KG1 (cell line): ENCODE measurements around the gene SH3RF3.

Source experiments
- DNase-seq: peaks from one replicate; lab custom pipeline; 2025; lab: John Stamatoyannopoulos, UW

Gene SH3RF3

DNA sequence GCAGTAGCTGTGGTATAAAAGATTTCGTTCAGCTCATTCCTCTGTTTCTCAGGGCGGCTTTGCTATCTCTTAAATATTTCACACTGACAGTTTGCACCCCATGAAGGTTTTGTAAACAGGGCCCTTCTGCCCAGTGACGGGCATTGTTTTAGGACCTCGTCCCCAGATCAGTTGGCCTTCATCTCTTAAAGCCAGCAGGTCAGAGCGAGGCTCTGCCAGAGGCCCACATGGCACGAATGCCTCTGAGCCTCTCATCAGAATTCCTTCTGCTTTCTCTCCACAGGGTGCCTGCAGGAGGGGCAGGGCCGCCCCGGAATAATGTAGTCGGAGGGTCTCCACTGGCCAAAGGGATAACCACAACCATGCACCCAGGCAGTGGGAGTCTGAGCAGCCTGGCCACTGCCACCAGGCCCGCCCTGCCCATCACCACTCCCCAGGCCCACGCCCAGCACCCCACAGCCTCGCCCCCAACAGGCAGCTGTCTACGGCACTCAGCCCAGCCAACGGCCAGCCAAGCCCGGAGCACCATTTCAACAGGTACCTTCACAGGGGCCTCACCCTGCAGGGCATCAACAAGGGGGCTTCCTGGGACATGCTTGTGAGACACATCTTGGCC lies 307.7 kb downstream of the SH3RF3 start:
- no peak for DNase-seq

- no peak for DNase-seq
These were observed 308.5 kb downstream of the SH3RF3 start for GRCh38 chr2:109437325-109438090.

GRCh38 chr2:109438146-109438545 lies 309.1 kb downstream of the SH3RF3 start:
- no peak for DNase-seq

DNA sequence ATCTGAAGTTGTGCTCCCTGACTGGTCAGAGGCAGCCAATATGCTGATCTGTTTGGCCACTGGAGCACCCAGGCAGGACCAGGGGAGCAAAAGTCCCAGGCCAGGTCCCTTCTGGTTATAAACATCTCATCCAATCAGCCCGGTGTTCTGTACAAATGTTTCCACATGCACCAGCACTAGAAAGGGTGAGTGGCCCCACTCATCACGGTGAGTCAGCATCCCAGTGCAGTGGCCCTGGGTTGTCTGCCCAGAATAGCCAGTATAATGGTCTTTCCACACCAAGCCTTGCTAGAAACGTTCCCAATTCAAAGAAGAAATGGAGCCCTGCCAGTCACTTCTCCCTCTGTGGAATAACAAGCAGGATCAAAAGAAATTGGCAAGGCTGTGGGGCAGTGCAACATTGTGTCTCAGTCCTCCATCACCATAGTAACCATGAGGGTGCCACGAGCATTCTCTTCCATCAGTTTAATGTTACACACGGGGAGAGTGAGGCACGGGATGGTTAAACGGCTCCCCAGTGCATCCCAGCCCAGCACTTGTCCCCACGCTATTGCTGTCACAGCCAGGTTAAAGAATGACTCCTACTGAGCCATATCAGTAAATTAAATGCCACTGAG lies 309.9 kb downstream of the SH3RF3 start:
- DNase-seq, result no peak

GRCh38 chr2:109439390-109439786 lies 310.4 kb downstream of the SH3RF3 start:
- no peak for DNase-seq

DNA sequence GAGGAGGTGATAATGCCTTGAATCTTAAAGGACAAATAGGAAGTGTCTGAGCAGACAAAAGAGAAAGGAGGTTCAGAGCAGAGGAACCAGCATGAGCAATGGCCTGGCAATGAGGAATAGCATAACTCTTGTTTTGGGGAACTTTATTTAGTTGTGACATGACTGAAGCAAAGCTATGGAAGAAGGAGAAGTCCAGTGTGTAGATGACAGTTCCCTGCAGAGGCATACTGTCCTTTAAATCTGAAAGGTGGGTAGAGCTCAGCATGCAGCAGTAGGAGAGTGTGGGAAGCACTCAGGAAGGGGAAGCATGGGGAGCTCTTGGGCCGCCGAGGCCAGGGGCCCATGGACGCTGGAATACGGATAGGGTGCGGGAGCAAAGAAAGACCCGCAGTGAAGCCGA lies 311.0 kb downstream of the SH3RF3 start:
- no peak for DNase-seq

DNA sequence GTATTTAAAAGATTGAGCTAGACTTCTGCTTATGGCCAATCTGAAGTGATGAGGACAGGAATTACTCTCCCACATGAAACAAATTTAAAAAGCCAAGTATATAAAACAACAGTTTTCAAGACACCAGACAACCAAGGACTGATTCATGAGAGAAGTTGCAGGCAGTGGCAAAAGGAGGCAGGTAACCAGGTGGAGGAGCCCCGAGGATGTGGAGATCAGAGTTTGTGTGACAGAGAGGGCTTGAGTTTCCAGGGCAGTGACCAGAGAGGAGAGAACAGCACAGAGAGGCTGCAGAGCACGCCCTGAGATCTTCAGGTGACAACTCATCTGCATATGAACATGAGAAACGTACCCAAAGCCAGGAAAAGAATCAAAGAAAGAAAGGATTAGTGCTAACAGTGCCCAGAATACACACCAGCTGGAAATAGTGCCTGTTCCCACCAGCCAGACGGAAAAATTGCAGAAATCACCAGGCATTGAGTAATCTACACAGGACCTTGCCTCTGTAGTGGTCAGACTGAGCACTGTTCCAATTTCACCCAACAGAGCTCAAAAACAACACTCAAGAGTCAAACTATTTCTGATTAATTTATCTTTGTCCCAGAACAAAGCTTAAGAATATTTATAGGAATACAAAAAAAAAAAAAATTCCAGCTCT lies 311.6 kb downstream of the SH3RF3 start:
- no peak for DNase-seq

DNA sequence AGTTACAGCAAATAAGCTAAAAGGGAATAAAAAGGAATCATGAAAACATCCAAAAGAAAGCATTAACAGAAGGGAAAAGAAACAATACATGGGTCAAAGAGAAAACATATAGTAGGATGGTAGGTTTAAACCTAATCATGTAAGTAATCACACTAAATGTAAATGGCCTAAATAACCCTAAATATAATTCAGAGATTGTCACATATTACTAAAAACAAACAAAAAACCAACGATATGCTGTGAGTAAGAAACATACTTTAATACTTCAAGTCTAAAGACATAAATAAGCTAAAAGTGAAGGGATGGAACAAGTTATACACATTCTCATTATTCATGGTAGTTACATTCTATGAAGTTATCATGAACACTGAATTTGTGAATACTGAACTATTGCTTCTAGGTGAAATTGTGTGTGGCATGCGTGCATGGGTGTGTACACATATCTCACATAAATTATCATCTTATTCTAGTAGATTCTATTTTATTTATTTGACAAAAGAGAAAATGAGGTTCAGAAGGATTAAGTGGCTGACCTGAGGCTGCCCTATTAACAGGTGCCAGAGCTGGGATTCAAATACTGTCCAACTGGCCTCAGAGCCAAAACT lies 313.8 kb downstream of the SH3RF3 start:
- no peak for DNase-seq

- no peak for DNase-seq
These were observed 315.9 kb downstream of the SH3RF3 start for GRCh38 chr2:109444916-109445315.

- no peak for DNase-seq
These were observed 317.5 kb downstream of the SH3RF3 start for GRCh38 chr2:109446278-109447131.

- DNase-seq, result no peak
These were observed 318.3 kb downstream of the SH3RF3 start for GRCh38 chr2:109447251-109447661.

DNA sequence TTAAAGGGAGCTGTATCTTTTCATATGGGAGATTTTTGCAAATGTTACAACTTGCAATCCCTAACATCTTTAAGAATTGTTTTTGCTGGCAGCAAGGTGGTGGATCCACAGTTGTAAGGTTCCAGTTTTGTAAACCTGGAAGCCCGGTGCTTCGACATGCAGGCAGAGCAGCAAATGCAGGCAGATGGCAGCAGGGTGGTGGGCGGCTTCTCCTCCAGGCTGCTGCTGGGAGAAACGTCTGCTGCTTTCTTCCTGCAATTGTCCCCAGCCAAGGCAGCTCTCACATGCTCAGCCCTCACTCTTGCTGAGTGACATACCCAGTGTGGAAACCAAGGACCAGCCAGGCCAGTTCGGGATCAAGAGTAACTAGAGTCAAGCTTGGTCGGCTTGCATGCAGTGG lies 318.8 kb downstream of the SH3RF3 start:
- no peak for DNase-seq

DNA sequence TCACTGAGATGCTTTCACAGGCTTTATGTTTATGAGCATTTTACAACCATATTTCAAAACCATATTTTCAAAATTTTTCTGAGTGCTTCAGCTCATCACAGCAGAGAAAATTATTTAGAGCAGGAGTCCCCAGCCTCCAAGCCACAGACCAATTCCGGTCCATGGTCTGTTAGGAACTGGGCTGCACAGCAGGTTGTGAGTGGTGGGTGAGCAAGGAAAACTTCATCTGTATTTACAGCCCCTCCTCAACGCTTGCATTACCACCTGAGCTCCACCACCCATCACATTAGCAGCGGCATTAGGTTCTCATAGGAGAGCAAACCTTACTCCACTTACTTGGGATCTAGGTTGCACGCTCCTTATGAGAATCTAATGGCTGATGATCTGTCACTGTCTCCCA lies 319.2 kb downstream of the SH3RF3 start:
- no peak for DNase-seq

DNA sequence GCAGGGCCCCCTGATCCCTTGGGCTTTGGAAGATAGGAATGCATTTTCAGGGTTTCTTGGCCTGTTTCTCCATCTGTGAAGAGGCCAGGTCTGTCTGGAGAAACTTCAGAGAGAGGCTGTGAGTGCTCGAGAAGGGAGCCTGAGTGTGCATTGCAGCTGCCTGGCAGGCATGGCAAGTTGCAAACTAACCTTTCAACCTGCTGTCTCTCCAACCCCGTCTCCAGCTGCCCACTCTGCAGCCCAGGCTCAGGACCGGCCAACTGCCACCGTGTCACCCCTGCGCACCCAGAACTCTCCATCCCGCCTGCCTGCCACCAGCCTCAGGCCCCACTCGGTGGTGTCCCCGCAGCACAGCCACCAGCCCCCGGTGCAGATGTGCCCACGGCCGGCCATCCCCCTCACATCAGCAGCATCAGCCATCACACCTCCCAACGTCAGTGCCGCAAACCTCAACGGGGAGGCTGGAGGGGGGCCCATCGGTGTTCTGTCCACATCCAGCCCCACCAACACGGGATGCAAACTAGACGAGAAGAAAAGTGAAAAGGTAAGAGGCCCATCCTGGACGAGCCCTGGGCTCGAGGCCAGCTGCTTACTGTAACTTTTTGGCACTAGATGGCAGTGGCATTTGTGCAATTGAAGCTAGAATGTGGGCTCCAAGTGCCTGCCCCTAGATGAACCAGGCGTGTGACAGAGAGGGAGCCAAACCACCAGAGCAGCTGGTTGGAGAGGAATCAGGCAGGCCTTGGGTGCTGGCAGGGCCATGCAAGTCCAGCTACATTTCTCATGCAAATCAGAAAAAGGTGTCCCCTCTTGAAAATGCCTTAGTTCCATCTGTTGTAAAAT lies 320.2 kb downstream of the SH3RF3 start:
- DNase-seq, result no peak

- DNase-seq, result no peak
These were observed 321.7 kb downstream of the SH3RF3 start for GRCh38 chr2:109450574-109451273.

DNA sequence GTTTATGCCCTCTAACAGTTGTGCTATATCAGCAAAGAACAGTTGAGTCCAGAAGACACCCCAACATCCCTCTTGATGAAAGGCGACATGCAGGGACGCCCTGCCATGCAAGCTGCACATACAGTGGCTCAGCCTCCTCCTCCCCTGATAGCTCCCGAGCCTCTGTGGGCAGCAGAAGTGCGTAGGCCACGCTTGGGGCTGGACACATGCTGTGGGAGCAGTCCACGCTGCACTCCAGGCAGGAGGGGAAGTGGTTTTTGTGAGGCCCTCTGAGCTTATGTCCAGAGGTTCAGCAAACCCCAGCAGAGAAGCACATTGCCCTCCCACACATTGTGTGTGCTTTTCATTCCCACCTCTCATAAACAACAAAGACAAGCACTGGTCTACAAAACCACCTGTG lies 322.7 kb downstream of the SH3RF3 start:
- DNase-seq, result no peak

DNA sequence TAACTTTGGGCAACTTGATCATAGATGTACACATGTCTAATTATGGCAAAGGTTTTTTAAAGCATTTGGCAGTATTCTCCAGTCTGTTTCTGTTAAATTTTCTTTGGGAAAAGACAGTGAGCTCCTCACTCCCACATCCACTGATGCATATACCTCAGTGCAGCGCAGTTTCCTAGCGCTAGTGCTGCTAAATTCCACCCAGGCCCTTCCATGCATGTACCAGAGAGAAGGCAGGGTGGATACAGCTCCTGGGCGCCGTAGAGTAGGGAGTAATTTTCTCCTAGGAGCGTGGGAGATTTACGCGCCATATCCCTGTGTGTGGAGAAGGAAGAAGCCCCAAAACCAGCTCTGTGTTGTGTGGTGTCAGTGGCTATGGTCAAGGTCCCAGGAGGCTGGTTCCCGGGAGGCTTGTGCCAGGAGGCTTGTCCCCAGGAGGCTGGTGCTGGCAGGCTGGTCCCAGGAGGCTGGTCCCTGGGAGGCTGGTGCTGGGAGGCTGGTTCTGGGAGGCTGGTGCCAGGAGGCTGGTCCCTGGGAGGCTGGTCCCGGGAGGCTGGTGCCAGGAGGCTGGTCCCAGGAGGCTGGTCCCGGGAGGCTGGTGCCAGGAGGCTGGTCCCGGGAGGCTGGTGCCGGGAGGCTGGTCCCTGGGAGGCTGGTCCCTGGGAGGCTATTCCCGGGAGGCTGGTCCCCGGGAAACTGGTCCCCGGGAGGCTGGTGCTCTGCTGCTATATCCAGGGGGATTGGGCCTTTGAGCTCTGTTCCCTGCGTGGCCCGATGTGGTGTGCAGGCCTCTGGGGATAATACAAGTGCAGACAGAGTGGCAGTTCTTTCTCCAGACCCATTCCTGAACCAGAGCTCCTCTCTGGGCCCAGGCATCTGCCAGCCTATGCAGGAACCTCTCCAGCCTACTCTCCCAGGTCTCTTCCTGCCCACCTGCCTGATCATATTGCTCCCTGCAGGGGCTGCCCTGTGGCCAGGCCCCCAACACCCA lies 323.6 kb downstream of the SH3RF3 start:
- DNase-seq, result no peak

DNA sequence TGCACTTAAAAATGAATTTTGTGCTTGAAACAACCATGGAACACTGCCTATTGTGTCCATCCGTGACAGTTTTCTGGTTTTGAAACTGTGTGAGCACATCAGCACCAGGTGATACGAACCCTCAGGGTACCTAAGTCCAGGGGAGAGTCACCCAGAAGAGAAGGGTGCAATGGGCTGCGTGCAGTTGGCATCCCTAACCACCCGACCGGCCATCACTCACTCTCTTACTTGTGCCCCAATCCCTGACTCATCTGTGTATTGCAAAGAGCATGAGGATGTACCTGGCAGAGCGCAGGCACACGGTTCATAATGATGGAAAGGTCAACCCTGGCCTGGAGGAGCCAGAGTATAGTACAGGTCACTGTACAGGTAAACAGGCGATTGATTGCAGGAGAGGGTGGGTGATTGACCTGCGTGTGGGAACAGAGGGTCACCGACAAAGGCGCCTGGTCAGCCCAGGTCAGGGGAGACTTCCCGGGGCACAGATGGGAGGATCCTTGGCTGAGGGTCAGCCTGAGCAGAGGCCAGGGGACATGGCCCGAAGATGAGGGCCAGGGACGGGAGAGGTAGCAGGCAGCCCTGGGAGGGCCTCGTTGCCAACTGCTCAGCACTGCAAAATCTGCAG lies 324.5 kb downstream of the SH3RF3 start:
- no peak for DNase-seq
